IMR-90 (cell line): ENCODE measurements around the gene SH2D4B. TPM values are rescaled to one million over a fixed set of nuclear protein-coding genes. Genes with fewer than 3 reads are reported as not detected.

Experiments
- ATAC-seq: fragments of 200-7000 bp; cut with Tn5 transposase; 2 replicates; pipeline ENCODE4 v1.9.1; 2020; ENCODE audit warnings: low read depth, mild to moderate bottlenecking, moderate library complexity
- BruUV-seq: library from RNA; stranded (reverse); fragments of 400-500 nt; replicated peaks from 2 replicates; lab custom pipeline; 2021; lab: Mats Ljungman, UMichigan
- CTCF ChIA-PET: fragments of 300-600 bp; formaldehyde crosslinking; extraction: SDS; loops from one replicate; lab custom pipeline; 2021; ENCODE audit warnings: antibody characterized with exemption; lab: Yijun Ruan, JAX
- POLR2A ChIA-PET: fragments of 300-600 bp; sonication (Branson Sonifier 250); formaldehyde crosslinking; loops from one replicate; lab custom pipeline; 2022; ENCODE audit warnings: antibody characterized with exemption; ENCODE audit not compliant: unreplicated experiment; lab: Charles Lee
- DNase-seq: peaks from one replicate; pipeline ENCODE4 v3.0.0; 2013
- H2AFZ ChIP-seq: replicated peaks from 2 replicates; pipeline ENCODE3; 2013; ENCODE audit warnings: low read length, mild to moderate bottlenecking; ENCODE audit not compliant: poor library complexity
- H2AK5ac ChIP-seq: 2 replicates; pipeline ENCODE4 v1.6.1; 2013; ENCODE audit warnings: low read depth, low read length, inconsistent platforms
- H2AK9ac ChIP-seq: replicated peaks from 2 replicates; pipeline ENCODE3; 2013; ENCODE audit warnings: mild to moderate bottlenecking, low read depth, low read length, moderate library complexity; ENCODE audit not compliant: poor library complexity
- H2BK120ac ChIP-seq: 2 replicates; pipeline ENCODE4 v1.6.1; 2013; ENCODE audit warnings: low read depth, low read length, inconsistent platforms
- H2BK15ac ChIP-seq: 3 replicates; pipeline ENCODE4 v1.6.1; 2013; ENCODE audit warnings: low read depth, low read length, inconsistent platforms
- H2BK20ac ChIP-seq: 2 replicates; pipeline ENCODE4 v1.6.1; 2013; ENCODE audit warnings: low read depth, mild to moderate bottlenecking, inconsistent platforms, low read length, moderate library complexity
- H2BK5ac ChIP-seq: 2 replicates; pipeline ENCODE4 v1.6.1; 2013; ENCODE audit warnings: mild to moderate bottlenecking, low read depth, low read length, inconsistent platforms; ENCODE audit not compliant: poor library complexity, severe bottlenecking
- H3K14ac ChIP-seq: replicated peaks from 2 replicates; pipeline ENCODE4 v1.6.1; 2013; ENCODE audit warnings: low read depth, low read length, inconsistent platforms
- H3K18ac ChIP-seq: 2 replicates; pipeline ENCODE4 v1.6.1; 2013; ENCODE audit warnings: low read depth, low read length, control low read depth
- H3K23ac ChIP-seq: 2 replicates; pipeline ENCODE4 v1.6.1; 2013; ENCODE audit warnings: low read depth, low read length, inconsistent platforms
- H3K27ac ChIP-seq: 2 replicates; pipeline ENCODE4 v1.5.1; 2013; ENCODE audit warnings: mild to moderate bottlenecking, control low read depth, low read length; ENCODE audit not compliant: insufficient read depth
- H3K27me3 ChIP-seq: 2 replicates; pipeline ENCODE4 v1.6.1; 2013; ENCODE audit warnings: low read length; ENCODE audit not compliant: control insufficient read depth, insufficient read depth
- H3K36me3 ChIP-seq: 2 replicates; pipeline ENCODE4 v1.6.1; 2013; ENCODE audit warnings: low read length, mixed read lengths; ENCODE audit not compliant: control insufficient read depth, insufficient read depth
- H3K4ac ChIP-seq: 2 replicates; pipeline ENCODE4 v1.6.1; 2013; ENCODE audit warnings: low read depth, low read length, inconsistent platforms
- H3K4me1 ChIP-seq: 2 replicates; pipeline ENCODE4 v1.6.1; 2013; ENCODE audit warnings: low read length, mixed read lengths; ENCODE audit not compliant: control insufficient read depth, insufficient read depth
- H3K4me2 ChIP-seq: 2 replicates; pipeline ENCODE4 v1.6.1; 2013; ENCODE audit warnings: low read depth, mild to moderate bottlenecking, control low read depth, low read length, moderate library complexity
- H3K4me3 ChIP-seq: 2 replicates; pipeline ENCODE4 v1.5.1; 2013; ENCODE audit warnings: low read depth, mild to moderate bottlenecking, control low read depth, low read length, moderate library complexity; ENCODE audit not compliant: insufficient read depth
- H3K56ac ChIP-seq: 2 replicates; pipeline ENCODE4 v1.6.1; 2013; ENCODE audit warnings: low read length, inconsistent platforms; ENCODE audit not compliant: insufficient read depth; ENCODE audit errors: extremely low read depth
- H3K79me1 ChIP-seq, 2 experiments: 2 replicates each; pipeline ENCODE4 v1.6.1; 2013; ENCODE audit warnings: low read length in 2 of 2, inconsistent platforms in 1 of 2, low read depth in 1 of 2
- H3K9ac ChIP-seq: 2 replicates; pipeline ENCODE4 v1.6.1; 2013; ENCODE audit warnings: low read depth, low read length, control low read depth
- H3K9me1 ChIP-seq: 2 replicates; pipeline ENCODE4 v1.6.1; 2013; ENCODE audit warnings: low read length, inconsistent platforms; ENCODE audit not compliant: insufficient read depth
- H3K9me3 ChIP-seq: 2 replicates; pipeline ENCODE4 v1.6.1; 2013; ENCODE audit warnings: low read length; ENCODE audit not compliant: control insufficient read depth, insufficient read depth
- H4K20me1 ChIP-seq: 2 replicates; pipeline ENCODE4 v1.6.1; 2013; ENCODE audit warnings: low read length, inconsistent platforms; ENCODE audit not compliant: insufficient read depth
- H4K5ac ChIP-seq: 2 replicates; pipeline ENCODE4 v1.6.1; 2013; ENCODE audit warnings: mild to moderate bottlenecking, low read depth, low read length, control low read depth
- H4K8ac ChIP-seq, 2 experiments: 2 replicates each; pipeline ENCODE4 v1.6.1; 2013; ENCODE audit warnings: low read depth in 2 of 2, low read length in 2 of 2, control low read depth in 1 of 2, inconsistent platforms in 1 of 2
- H4K91ac ChIP-seq: 2 replicates; pipeline ENCODE4 v1.6.1; 2013; ENCODE audit warnings: low read depth, low read length, inconsistent platforms; ENCODE audit not compliant: insufficient read depth
- BHLHE40 ChIP-seq: fragments of 150-350 bp; IDR thresholded peaks from 2 replicates; pipeline ENCODE4 v1.6.1; 2016; ENCODE audit warnings: mild to moderate bottlenecking, low read depth, low read length
- CHD1 ChIP-seq: IDR thresholded peaks from 2 replicates; pipeline ENCODE4 v1.6.1; 2012; ENCODE audit warnings: low read depth, low read length, improper control_type of control experiment
- CTCF ChIP-seq: conservative IDR thresholded peaks from 2 replicates; pipeline ENCODE4 v1.5.1; 2012; ENCODE audit warnings: mild to moderate bottlenecking, low read depth, low read length, improper control_type of control experiment
- FOS ChIP-seq: fragments of 150-350 bp; IDR thresholded peaks from 2 replicates; pipeline ENCODE4 v1.6.1; 2016; ENCODE audit warnings: low read depth, low read length
- MAFK ChIP-seq: IDR thresholded peaks from 2 replicates; pipeline ENCODE4 v1.6.1; 2012; ENCODE audit warnings: low read depth, low read length, improper control_type of control experiment
- MAZ ChIP-seq: IDR thresholded peaks from 2 replicates; pipeline ENCODE4 v1.6.1; 2012; ENCODE audit warnings: low read depth, mild to moderate bottlenecking, low read length, improper control_type of control experiment, moderate library complexity, borderline replicate concordance
- MXI1 ChIP-seq: IDR thresholded peaks from 2 replicates; pipeline ENCODE4 v1.6.1; 2012; ENCODE audit warnings: low read depth, mild to moderate bottlenecking, low read length, moderate library complexity, borderline replicate concordance
- NFE2L2 ChIP-seq: fragments of 150-350 bp; IDR thresholded peaks from 2 replicates; pipeline ENCODE4 v1.6.1; 2016; ENCODE audit warnings: low read depth, mild to moderate bottlenecking, low read length
- POLR2A ChIP-seq: IDR thresholded peaks from 2 replicates; pipeline ENCODE4 v1.6.1; 2012; ENCODE audit warnings: mild to moderate bottlenecking, low read depth, low read length
- RAD21 ChIP-seq: IDR thresholded peaks from 2 replicates; pipeline ENCODE4 v1.6.1; 2012; ENCODE audit warnings: low read length, improper control_type of control experiment
- RCOR1 ChIP-seq: IDR thresholded peaks from 2 replicates; pipeline ENCODE4 v1.6.1; 2012; ENCODE audit warnings: mild to moderate bottlenecking, low read length, improper control_type of control experiment; ENCODE audit not compliant: insufficient replicate concordance
- RFX5 ChIP-seq: IDR thresholded peaks from 2 replicates; pipeline ENCODE4 v1.8.0; 2012; ENCODE audit warnings: low read depth, mild to moderate bottlenecking, low read length, moderate library complexity
- SMC3 ChIP-seq: fragments of 150-350 bp; IDR thresholded peaks from 2 replicates; pipeline ENCODE4 v1.6.1; 2016; ENCODE audit warnings: low read depth, mild to moderate bottlenecking, antibody characterized with exemption, low read length, moderate library complexity
- WGBS, 2 experiments: methylation state at CpG; one replicate each; pipeline versions ENCODE4 v1.1.5 to v1.1.7; 2013; ENCODE audit warnings: missing lambda C conversion rate in 2 of 2; ENCODE audit not compliant: insufficient read length in 1 of 2; ENCODE audit errors: extremely low coverage in 2 of 2; 5-methylcytosine and 5-hydroxymethylcytosine counted together
- dilution Hi-C: fragments of 300-500 bp; cut with HindIII; formaldehyde crosslinking; loops from one replicate; pipeline ENCODE4 v1.14.3; 2018; ENCODE audit warnings: low sequenced_read_pairs; ENCODE audit not compliant: unreplicated experiment
- in situ Hi-C: fragments of 300-500 bp; cut with MboI; formaldehyde crosslinking; loops from 3 replicates; pipeline ENCODE4 v1.14.3; 2019; ENCODE audit warnings: low sequenced_read_pairs, inconsistent platforms, mixed read lengths
- intact Hi-C: fragments of 100-400 bp; cut with micrococcal nuclease; formaldehyde crosslinking; loops from 2 replicates; pipeline ENCODE4 v1.10.0; 2022
- polyA plus RNA-seq, 3 experiments: library from polyadenylated mRNA; depleted of rRNA; stranded (reverse); fragments of >200 nt; gene quantifications; 2 replicates each; pipeline ENCODE4 v1.2.3, GENCODE V29; 2012; ENCODE audit warnings: low replicate concordance in 1 of 3
- total RNA-seq: library from RNA; depleted of rRNA; stranded (reverse); fragments of >200 nt; gene quantifications from 2 replicates; pipeline ENCODE4 v1.2.3, GENCODE V29; 2012
- TF ChIP-seq, protein P1 (sequence below): fragments of 150-350 bp; IDR thresholded peaks from 2 replicates; pipeline ENCODE4 v1.6.1; 2016; ENCODE audit warnings: low read depth, mild to moderate bottlenecking, low read length, moderate library complexity, borderline replicate concordance
- TF ChIP-seq, protein P2 (sequence below): fragments of 150-350 bp; IDR thresholded peaks from 2 replicates; pipeline ENCODE4 v1.6.1; 2017; ENCODE audit warnings: mild to moderate bottlenecking, antibody characterized with exemption, low read length, low read depth

The SH2D4B gene
- total and polyA plus RNA-seq, 2 of the 4 experiments (the other 2 are of a cell fraction): not detected

GRCh38 chr10:80515511-80515910, 22.2 kb upstream of the SH2D4B start:
- H2AK9ac ChIP-seq: no peak overlapping the region
- no peaks in the 10 kb centered on the region for H3K9me1 ChIP-seq
- H3K18ac ChIP-seq: no peak overlapping the region
- no peaks in the 10 kb centered on the region for H3K4me1 ChIP-seq
- no peak overlapping the region for H3K56ac ChIP-seq
- H2BK15ac ChIP-seq: no peak overlapping the region
- H2BK120ac ChIP-seq: no peak overlapping the region
- no TSS peak for BruUV-seq
- no peak overlapping the region for H3K27ac ChIP-seq
- DNase-seq: no peak
- no peak overlapping the region for H4K91ac ChIP-seq
- no peak overlapping the region for H3K4me2 ChIP-seq
- no peak overlapping the region for H2BK20ac ChIP-seq
- no peaks in the 10 kb centered on the region for H4K20me1 ChIP-seq
- no peaks in the 10 kb centered on the region for H3K27me3 ChIP-seq
- H2AK5ac ChIP-seq: no peak overlapping the region
- no peak overlapping the region for H3K23ac ChIP-seq
- POLR2A ChIA-PET: no interaction called here
- no peak overlapping the region for H3K4ac ChIP-seq
- peaks cover 60% of the 10 kb centered on the region for H3K36me3 ChIP-seq
- no peak overlapping the region for H2BK5ac ChIP-seq
- H4K8ac ChIP-seq: no peak overlapping the region
- CTCF ChIA-PET: no interaction called here
- H3K9ac ChIP-seq: no peak overlapping the region
- in situ Hi-C loops (no loop called here), dilution Hi-C loops (no loop called here), intact Hi-C loops (no loop called here)
- no peak for ATAC-seq
- no peak for TF ChIP-seq POLR2A
- TF ChIP-seq SMC3: no peak
- TF ChIP-seq FOS: no peak
- TF ChIP-seq CHD1: no peak
- no peak for TF ChIP-seq BHLHE40
- TF ChIP-seq MAZ: no peak
- TF ChIP-seq RFX5: no peak
- TF ChIP-seq NFE2L2: no peak
- no peak for TF ChIP-seq MXI1
- TF ChIP-seq RCOR1: no peak
- no peak for TF ChIP-seq RAD21
- no peak for TF ChIP-seq MAFK
- TF ChIP-seq, protein P1, sequence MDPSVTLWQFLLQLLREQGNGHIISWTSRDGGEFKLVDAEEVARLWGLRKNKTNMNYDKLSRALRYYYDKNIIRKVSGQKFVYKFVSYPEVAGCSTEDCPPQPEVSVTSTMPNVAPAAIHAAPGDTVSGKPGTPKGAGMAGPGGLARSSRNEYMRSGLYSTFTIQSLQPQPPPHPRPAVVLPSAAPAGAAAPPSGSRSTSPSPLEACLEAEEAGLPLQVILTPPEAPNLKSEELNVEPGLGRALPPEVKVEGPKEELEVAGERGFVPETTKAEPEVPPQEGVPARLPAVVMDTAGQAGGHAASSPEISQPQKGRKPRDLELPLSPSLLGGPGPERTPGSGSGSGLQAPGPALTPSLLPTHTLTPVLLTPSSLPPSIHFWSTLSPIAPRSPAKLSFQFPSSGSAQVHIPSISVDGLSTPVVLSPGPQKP: no peak
- TF ChIP-seq CTCF: no peak
- TF ChIP-seq, protein P2, sequence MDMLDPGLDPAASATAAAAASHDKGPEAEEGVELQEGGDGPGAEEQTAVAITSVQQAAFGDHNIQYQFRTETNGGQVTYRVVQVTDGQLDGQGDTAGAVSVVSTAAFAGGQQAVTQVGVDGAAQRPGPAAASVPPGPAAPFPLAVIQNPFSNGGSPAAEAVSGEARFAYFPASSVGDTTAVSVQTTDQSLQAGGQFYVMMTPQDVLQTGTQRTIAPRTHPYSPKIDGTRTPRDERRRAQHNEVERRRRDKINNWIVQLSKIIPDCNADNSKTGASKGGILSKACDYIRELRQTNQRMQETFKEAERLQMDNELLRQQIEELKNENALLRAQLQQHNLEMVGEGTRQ: no peak
- no peak overlapping the region for H3K14ac ChIP-seq
- no peak overlapping the region for H4K5ac ChIP-seq
- H3K79me1 ChIP-seq: peaks cover 0 to 3% of the 10 kb centered on the region in 2 experiments; a peak in 3 of 4 replicates
- H3K4me3 ChIP-seq: no peak overlapping the region
- H3K9me3 ChIP-seq: no peaks in the 10 kb centered on the region
- H2AFZ ChIP-seq: no peak overlapping the region
- WGBS, 2 experiments: no CpG with 5 or more reads among the region's 5 CpGs
